Cardiac muscle cell (in vitro differentiated cells and primary cell): ENCODE results near the gene ST6GALNAC3. TPM values are rescaled to one million over a fixed set of nuclear protein-coding genes. Genes with fewer than 3 reads are reported as not detected.

Experiments
- DNase-seq, 2 donors: peaks; one replicate each; pipeline versions ENCODE4 v3.0.0 to v3.0.0-alpha.2; 2010 to 2017; ENCODE audit warnings: low read depth in 1 of 2, low spot score in 1 of 2
- H3K27ac ChIP-seq: fragments of 200-600 bp; sonication (generic); 2 replicates; pipeline ENCODE4 v1.5.1; 2016
- H3K27me3 ChIP-seq: fragments of 200-600 bp; sonication (generic); 2 replicates; pipeline ENCODE4 v1.6.0; 2016; ENCODE audit warnings: control low read depth
- H3K36me3 ChIP-seq: fragments of 200-600 bp; sonication (generic); 2 replicates; pipeline ENCODE4 v1.5.1; 2016; ENCODE audit warnings: control low read depth
- H3K4me1 ChIP-seq: fragments of 200-600 bp; sonication (generic); 2 replicates; pipeline ENCODE4 v1.8.1; 2017; ENCODE audit warnings: low read depth, mild to moderate bottlenecking, mixed run types
- H3K4me3 ChIP-seq: fragments of 200-600 bp; sonication (generic); 2 replicates; pipeline ENCODE4 v1.5.1; 2016; ENCODE audit warnings: mild to moderate bottlenecking
- H3K9me3 ChIP-seq: fragments of 200-600 bp; sonication (generic); 2 replicates; pipeline ENCODE4 v1.5.1; 2017; ENCODE audit warnings: low read depth, mild to moderate bottlenecking, control low read depth
- CTCF ChIP-seq: IDR thresholded peaks from 2 replicates; pipeline ENCODE4 v1.5.1; 2012; ENCODE audit warnings: low read depth, mild to moderate bottlenecking, low read length
- polyA plus RNA-seq: library from polyadenylated mRNA; unstranded; fragments of >200 nt; fragmentation: Nextera tagmentation; extraction: Ambion mirVana; gene quantifications from 2 replicates; pipeline ENCODE4 v1.2.1, GENCODE V29; 2016
- total RNA-seq: library from RNA; depleted of rRNA; stranded (reverse); fragments of >200 nt; gene quantifications from 2 replicates; pipeline ENCODE4 v1.2.3, GENCODE V29; 2016

Gene ST6GALNAC3
- total and polyA plus RNA-seq, 2 experiments from 2014 or later: 10.4 to 14.8 TPM

- no peak for TF ChIP-seq CTCF
- H3K4me1 ChIP-seq: no peaks in the 10 kb centered on the region
- H3K36me3 ChIP-seq: no peaks in the 10 kb centered on the region
- no peak for DNase-seq
- no peaks in the 10 kb centered on the region for H3K27me3 ChIP-seq
- no peak overlapping the region for H3K4me3 ChIP-seq
- no peaks in the 10 kb centered on the region for H3K9me3 ChIP-seq
- H3K27ac ChIP-seq: no peak overlapping the region
Measured at GRCh38 chr1:76408303-76408702, 333.8 kb downstream of the ST6GALNAC3 start.

- Histone ChIP-seq H3K27ac (no peak overlapping the region), H3K27me3 (no peaks in the 10 kb centered on the region), H3K9me3 (no peaks in the 10 kb centered on the region), H3K4me1 (no peaks in the 10 kb centered on the region), H3K36me3 (no peaks in the 10 kb centered on the region), H3K4me3 (no peak overlapping the region)
- no peak for TF ChIP-seq CTCF
- no peak for DNase-seq
Measured at GRCh38 chr1:76410499-76410898, 336.0 kb downstream of the ST6GALNAC3 start.

GRCh38 chr1:76418531-76418930 is 344.0 kb downstream of the ST6GALNAC3 start:
- no peak for TF ChIP-seq CTCF
- no peaks in the 10 kb centered on the region for H3K27me3 ChIP-seq
- no peaks in the 10 kb centered on the region for H3K36me3 ChIP-seq
- H3K4me1 ChIP-seq: peaks cover 33% of the 10 kb centered on the region
- no peaks in the 10 kb centered on the region for H3K9me3 ChIP-seq
- no peak for DNase-seq
- H3K27ac ChIP-seq: no peak overlapping the region
- H3K4me3 ChIP-seq: no peak overlapping the region

GRCh38 chr1:76419603-76420002 is 345.1 kb downstream of the ST6GALNAC3 start:
- H3K36me3 ChIP-seq: no peaks in the 10 kb centered on the region

GRCh38 chr1:76425201-76426145 is 350.9 kb downstream of the ST6GALNAC3 start:
- no peaks in the 10 kb centered on the region for H3K36me3 ChIP-seq
- no peaks in the 10 kb centered on the region for H3K9me3 ChIP-seq
- H3K4me1 ChIP-seq: peaks cover 11% of the 10 kb centered on the region
- no peaks in the 10 kb centered on the region for H3K27me3 ChIP-seq
- no peak overlapping the region for H3K4me3 ChIP-seq
- no peak for TF ChIP-seq CTCF
- peak in 1 of 2 donors; percentile 86 for DNase-seq
- H3K27ac ChIP-seq: no peak overlapping the region

More at GRCh38 chr1:76419603-76420002, 345.1 kb downstream of the ST6GALNAC3 start:
- no peaks in the 10 kb centered on the region for H3K27me3 ChIP-seq
- no peaks in the 10 kb centered on the region for H3K9me3 ChIP-seq
- TF ChIP-seq CTCF: no peak
- no peak for DNase-seq
- H3K4me1 ChIP-seq: peaks cover 33% of the 10 kb centered on the region
- no peak overlapping the region for H3K27ac ChIP-seq
- no peak overlapping the region for H3K4me3 ChIP-seq
